Measurements from ENCODE around the gene SHISA8. TPM values are rescaled to one million over a fixed set of nuclear protein-coding genes. Genes with fewer than 3 reads are reported as not detected.

SHISA8 gene
- total RNA-seq, 2 donors from 2014 or later: 0.58 TPM; not detected in 1

- no peaks in the 10 kb centered on the region for H3K4me1 ChIP-seq (ENCODE audit: control insufficient read depth, insufficient read depth, low read length)
- Mint-ChIP-seq H3K27me3 (ENCODE audit: insufficient read depth) (peaks cover 75% of the 10 kb centered on the region), H3K27ac (no peak overlapping the region), H3K9me3 (no peaks in the 10 kb centered on the region), H3K4me1 (no peaks in the 10 kb centered on the region), H3K36me3 (ENCODE audit: low read depth) (no peaks in the 10 kb centered on the region), H3K4me3 (no peak overlapping the region)
- TF ChIP-seq, protein P1, sequence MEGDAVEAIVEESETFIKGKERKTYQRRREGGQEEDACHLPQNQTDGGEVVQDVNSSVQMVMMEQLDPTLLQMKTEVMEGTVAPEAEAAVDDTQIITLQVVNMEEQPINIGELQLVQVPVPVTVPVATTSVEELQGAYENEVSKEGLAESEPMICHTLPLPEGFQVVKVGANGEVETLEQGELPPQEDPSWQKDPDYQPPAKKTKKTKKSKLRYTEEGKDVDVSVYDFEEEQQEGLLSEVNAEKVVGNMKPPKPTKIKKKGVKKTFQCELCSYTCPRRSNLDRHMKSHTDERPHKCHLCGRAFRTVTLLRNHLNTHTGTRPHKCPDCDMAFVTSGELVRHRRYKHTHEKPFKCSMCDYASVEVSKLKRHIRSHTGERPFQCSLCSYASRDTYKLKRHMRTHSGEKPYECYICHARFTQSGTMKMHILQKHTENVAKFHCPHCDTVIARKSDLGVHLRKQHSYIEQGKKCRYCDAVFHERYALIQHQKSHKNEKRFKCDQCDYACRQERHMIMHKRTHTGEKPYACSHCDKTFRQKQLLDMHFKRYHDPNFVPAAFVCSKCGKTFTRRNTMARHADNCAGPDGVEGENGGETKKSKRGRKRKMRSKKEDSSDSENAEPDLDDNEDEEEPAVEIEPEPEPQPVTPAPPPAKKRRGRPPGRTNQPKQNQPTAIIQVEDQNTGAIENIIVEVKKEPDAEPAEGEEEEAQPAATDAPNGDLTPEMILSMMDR (conservative IDR thresholded peaks at IDR 0.05): no peak
- H3K4me3 ChIP-seq (ENCODE audit: low read length): no peak overlapping the region
- H3K9me3 ChIP-seq (ENCODE audit: control insufficient read depth, low read length): no peaks in the 10 kb centered on the region
- 86 to 88% methylated on average over 3 to 5 of the region's 5 CpGs for WGBS, 2 experiments (ENCODE audit: insufficient coverage in 1 of 2, insufficient read length in 1 of 2)
- peaks cover 63% of the 10 kb centered on the region for H3K27me3 ChIP-seq (ENCODE audit: control insufficient read depth, insufficient read depth, low read length, poor library complexity, severe bottlenecking)
- no peak overlapping the region for H3K27ac ChIP-seq (ENCODE audit: low read depth, low read length)
- no peak overlapping the region for H3K9ac ChIP-seq (ENCODE audit: extremely low read depth, low read length, poor library complexity, severe bottlenecking)
- DNase-seq: no peak
- no peaks in the 10 kb centered on the region for H3K36me3 ChIP-seq (ENCODE audit: control insufficient read depth, insufficient read depth, low read length)
Observed at GRCh38 chr22:41922328-41922727, 7.5 kb upstream of the SHISA8 start.

DNA sequence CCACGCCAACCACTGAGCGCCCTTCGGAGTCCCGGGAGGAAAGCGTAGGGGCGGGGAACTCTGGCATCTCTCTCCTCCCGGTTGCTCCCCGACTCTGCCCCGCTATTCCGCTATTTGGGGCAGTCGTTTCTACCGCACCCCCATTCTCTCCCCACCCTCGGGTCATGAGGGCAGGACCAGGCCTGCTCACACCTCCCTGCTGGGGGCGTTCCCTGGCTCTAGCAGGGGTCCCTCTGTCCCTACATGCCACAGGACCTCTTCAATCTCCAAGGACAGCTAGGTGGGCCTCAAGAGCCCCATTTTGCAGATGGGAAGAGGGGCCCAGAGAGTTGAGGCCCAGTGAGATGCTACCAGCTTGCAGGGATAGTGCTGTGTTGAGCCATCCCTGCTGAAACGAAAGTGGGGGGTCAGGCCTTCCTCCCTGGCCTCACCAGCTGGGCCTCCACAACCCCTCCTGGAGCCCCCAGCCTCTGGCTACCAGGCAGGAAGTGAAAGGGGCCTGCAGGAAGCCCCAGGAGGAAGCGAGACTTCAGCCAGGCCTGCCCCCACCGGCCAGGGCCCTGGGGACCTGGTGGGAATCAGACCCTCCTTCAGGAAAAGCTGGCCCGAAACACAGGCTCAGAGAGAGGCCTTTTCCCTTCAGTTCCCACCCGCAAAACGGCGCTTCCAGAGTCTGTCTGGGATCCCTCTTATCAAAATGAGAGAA lies 5.5 kb upstream of the SHISA8 start:
- Mint-ChIP-seq H3K27ac (no peak overlapping the region), H3K27me3 (ENCODE audit: insufficient read depth) (peaks cover 82% of the 10 kb centered on the region), H3K36me3 (ENCODE audit: low read depth) (no peaks in the 10 kb centered on the region), H3K4me1 (peaks cover 7% of the 10 kb centered on the region), H3K4me3 (peak overlapping the region; percentile 43), H3K9me3 (no peaks in the 10 kb centered on the region)
- no peak overlapping the region for H3K27ac ChIP-seq (ENCODE audit: low read depth, low read length)
- no peak overlapping the region for H3K9ac ChIP-seq (ENCODE audit: extremely low read depth, low read length, poor library complexity, severe bottlenecking)
- no peak overlapping the region for H3K4me3 ChIP-seq (ENCODE audit: low read length)
- 74 to 79% methylated on average over 12 to 21 of the region's 21 CpGs for WGBS, 2 experiments (ENCODE audit: insufficient coverage in 1 of 2, insufficient read length in 1 of 2)
- TF ChIP-seq, protein P1 (conservative IDR thresholded peaks at IDR 0.05): no peak
- H3K4me1 ChIP-seq (ENCODE audit: control insufficient read depth, insufficient read depth, low read length): no peaks in the 10 kb centered on the region
- DNase-seq: no peak
- H3K9me3 ChIP-seq (ENCODE audit: control insufficient read depth, low read length): no peaks in the 10 kb centered on the region
- no peaks in the 10 kb centered on the region for H3K36me3 ChIP-seq (ENCODE audit: control insufficient read depth, insufficient read depth, low read length)
- peaks cover 66% of the 10 kb centered on the region for H3K27me3 ChIP-seq (ENCODE audit: control insufficient read depth, insufficient read depth, low read length, poor library complexity, severe bottlenecking)

DNA sequence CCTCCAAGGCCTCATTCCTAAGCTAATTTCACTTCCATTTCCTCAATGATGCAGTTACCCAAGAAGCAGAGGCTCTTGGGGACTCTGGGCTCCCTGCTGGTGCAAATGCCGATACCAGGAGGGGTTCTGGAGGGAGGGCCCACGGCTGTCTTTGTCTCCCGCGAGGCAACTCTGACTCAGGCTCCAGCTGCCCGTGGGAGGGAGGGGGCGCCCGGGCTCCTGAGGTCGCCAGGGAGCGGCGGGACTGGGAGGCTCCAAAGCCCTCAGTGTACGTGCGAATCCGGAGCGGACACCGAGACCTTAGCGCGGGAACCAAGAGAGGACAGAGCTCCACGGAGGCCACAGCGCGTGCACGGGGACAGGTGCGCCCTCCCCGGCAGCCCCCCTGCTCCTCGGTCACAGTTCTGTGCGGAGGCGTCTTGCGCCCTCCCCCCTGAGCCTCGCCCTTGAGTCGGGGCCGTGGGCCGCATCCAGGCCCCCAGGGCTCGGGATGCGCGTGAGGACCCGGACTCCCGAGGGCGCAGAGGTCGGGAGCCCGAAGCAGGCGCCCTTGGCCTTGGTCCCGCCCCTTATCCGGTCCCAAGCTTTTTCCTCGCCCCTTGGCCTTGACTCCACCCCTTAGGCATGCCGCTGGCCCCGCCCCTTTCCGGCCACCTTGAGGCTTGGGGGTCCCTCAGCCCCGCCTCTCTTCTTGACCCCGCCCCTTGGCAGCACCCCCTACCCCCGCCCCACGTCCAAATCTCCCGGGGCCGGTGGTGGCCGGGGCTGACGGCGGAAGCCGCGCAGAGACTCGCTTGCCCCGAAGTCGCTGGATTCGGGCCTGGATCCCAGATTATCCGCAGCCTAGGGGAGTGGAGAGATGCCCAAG lies 4.7 kb upstream of the SHISA8 start:
- Histone ChIP-seq H3K4me3 (ENCODE audit: low read length) (peak overlapping the region; percentile 71), H3K27ac (ENCODE audit: low read depth, low read length) (no peak overlapping the region), H3K27me3 (ENCODE audit: control insufficient read depth, insufficient read depth, low read length, poor library complexity, severe bottlenecking) (peaks cover 65% of the 10 kb centered on the region), H3K36me3 (ENCODE audit: control insufficient read depth, insufficient read depth, low read length) (no peaks in the 10 kb centered on the region), H3K4me1 (ENCODE audit: control insufficient read depth, insufficient read depth, low read length) (no peaks in the 10 kb centered on the region), H3K9me3 (ENCODE audit: control insufficient read depth, low read length) (no peaks in the 10 kb centered on the region), H3K9ac (ENCODE audit: extremely low read depth, low read length, poor library complexity, severe bottlenecking) (no peak overlapping the region)
- Mint-ChIP-seq H3K4me1 (peaks cover 7% of the 10 kb centered on the region), H3K36me3 (ENCODE audit: low read depth) (no peaks in the 10 kb centered on the region), H3K27ac (no peak overlapping the region), H3K27me3 (ENCODE audit: insufficient read depth) (peaks cover 79% of the 10 kb centered on the region), H3K9me3 (no peaks in the 10 kb centered on the region), H3K4me3 (peak overlapping the region; percentile 43)
- peak; percentile 96 for DNase-seq
- 9 to 16% methylated on average over 28 to 62 of the region's 62 CpGs for WGBS, 2 experiments (ENCODE audit: insufficient coverage in 1 of 2, insufficient read length in 1 of 2)
- TF ChIP-seq, protein P1 (conservative IDR thresholded peaks at IDR 0.05): no peak

All from endodermal cell (in vitro differentiated cells).